ENCODE measurements around the gene GLYATL2.

The GLYATL2 gene, protein sequence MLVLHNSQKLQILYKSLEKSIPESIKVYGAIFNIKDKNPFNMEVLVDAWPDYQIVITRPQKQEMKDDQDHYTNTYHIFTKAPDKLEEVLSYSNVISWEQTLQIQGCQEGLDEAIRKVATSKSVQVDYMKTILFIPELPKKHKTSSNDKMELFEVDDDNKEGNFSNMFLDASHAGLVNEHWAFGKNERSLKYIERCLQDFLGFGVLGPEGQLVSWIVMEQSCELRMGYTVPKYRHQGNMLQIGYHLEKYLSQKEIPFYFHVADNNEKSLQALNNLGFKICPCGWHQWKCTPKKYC

DNA sequence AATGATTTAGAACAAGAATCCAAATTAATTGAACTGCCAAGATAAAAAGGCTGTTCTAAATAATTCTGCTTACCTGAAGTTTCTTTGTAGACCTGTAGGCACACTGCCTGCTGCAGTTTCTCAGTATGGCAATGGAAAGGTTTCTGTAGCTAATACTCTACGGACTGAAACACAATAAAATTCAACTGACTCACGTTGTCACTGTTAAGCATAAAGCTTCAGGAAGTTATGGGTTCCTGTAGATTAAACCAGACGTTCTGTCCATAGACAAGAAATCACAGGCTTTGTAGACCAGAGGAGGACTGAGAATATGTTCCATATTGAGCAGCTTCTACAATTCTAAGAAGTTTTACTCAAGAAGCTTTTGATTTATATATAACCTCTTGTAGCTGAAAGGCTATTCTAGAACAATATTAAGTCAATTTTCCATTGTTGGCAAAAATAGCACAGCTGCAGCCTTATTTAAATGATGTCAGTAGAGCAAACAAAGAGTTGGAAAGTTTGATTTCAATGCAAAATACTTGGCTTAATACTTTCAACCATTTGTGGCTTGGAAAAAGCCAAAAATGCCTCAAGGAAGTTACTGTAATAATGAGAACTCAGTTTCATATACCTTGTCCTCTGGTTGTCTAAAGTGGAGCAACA, at the start of gene GLYATL2:
GLYATL2 (minus strand) TSS at position 344 of the 645 bp plus-strand sequence. CDS start 5,092 bp downstream, outside the sequence.
- no peak for DNase-seq (ENCODE audit: low read depth, low spot score)

DNA sequence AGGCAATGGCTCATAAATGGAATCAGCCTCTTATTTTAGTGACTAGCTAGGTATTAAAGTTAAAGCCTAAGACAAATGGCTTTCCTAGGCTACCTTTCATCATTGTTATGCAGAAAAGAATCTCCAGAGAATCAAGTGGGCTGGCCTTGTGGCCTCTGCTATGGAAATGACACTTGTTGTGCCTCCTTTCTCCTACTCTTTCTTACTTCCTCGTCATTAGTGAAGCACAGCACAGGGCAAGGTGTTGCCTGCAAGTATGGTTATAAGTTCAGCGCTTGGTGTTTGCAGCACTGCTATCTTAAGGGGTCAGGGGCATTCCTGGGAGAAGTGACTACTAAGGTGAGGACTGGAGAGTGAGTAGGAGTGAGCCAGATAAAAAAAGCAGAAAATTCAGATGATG, 49.4 kb upstream of the GLYATL2 start:
- no peak for DNase-seq (ENCODE audit: low read depth, low spot score)

DNA sequence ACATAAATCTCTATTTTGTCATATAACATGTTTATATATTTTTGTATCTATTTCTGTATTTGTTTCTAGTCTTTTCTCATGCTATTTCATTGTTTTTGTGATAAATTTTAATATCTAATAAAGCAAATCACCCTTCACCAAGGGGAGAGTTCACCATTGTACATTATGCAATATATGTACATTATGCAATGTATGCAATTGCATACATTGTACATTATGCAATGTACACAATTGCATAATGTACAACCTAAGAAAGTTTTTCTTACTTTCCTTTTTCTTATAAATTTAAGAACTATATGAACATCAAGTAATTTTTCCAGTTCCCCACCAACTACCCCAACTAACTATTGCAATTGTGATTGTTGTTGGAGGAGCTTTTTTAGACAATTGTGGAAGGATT, 44.1 kb upstream of the GLYATL2 start:
- no peak for DNase-seq (ENCODE audit: low read depth, low spot score)

DNA sequence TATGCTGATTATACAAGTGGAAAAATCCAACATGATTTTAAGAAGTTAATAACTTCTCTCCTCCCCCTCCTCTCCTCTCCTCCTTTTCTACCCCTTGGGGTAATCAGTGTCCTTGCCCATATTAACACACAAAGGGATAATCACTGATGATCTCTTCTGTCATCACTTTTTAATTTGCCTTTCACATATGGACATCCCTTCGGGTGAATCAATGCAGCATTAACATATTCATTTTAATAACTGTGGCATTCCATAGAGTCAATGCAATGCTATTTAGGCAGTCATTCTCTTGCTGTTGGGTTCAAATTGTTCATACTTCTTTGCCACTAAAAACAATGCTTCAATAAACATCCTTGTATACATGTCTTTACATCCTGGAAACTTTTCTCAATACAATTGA, 42.9 kb upstream of the GLYATL2 start:
- no peak for DNase-seq (ENCODE audit: low read depth, low spot score)

DNA sequence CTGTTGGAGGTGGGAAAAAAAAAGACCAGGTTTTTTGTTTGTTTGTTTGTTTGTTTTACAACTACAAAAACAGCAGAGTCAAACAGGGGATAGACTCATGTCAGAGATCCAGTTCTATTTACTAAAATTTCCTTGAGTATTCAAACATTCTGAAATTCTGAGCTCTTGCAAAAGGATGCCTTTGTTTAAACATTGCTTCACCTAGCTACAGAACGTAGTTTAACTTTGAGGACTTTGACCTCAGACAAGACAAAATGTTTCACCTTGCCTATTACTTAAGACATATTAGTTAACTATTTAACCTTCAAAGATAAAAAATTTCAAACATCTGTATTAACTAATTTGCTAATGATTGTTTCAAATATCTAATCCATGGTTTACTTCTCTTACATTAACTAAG, 36.1 kb upstream of the GLYATL2 start:
- no peak for DNase-seq (ENCODE audit: low read depth, low spot score)

DNA sequence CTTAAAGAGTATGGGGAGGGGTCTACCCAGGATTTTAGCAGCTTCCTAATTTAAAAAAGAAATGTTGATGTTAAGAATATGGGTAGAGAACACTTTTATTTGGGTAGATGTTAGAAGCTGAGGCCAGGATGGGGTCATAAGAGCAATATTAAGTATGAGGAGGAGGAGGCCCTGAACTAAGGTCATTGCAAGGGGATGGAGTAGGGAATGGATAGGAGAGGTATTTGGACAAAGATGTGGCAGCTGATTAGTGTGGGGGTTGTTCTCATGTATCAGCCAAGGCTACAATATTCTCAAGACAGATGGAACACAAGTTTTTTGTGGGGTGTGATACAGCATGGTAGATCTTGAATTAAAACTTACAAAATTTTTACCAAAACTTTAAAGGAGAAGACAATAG, 35.7 kb upstream of the GLYATL2 start:
- no peak for DNase-seq (ENCODE audit: low read depth, low spot score)

DNA sequence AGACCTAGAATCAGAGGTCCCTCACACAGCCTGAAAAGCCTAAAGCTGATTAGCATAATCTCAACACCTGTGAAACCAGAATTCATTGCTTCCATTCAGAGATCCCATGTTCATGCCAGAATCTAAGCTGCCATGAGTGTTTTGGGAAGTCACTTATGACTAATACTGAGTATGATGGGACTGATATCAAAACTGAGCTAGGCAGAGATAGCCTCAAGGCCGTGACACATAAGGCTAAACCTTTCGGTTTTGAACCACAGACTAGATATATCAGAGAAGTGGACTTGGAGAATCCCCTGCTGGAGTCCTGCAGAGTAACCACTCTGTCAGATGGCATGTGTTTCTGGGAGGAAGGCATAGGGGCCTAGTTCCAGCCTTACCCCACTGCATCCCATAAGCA, 23.1 kb upstream of the GLYATL2 start:
- no peak for DNase-seq (ENCODE audit: low read depth, low spot score)

DNA sequence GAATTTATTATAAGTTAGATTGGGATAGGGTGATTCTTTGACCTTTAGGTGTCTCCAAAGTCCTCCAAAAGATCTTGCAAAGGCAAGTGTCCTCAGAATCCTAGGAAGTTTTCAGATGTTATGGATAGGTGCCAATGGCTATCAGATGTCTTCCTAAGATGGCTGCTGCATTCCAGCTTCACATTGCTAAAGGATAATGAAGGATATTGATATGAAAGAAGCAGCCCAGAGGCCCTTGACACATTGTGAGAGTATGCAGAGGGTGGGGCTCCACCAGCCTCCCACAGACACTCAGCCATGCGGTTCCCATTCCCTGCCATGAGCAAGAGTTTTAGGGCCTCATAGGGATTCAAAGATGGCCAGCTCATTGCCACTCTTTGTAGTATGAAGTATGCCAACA, 22.3 kb upstream of the GLYATL2 start:
- no peak for DNase-seq (ENCODE audit: low read depth, low spot score)

DNA sequence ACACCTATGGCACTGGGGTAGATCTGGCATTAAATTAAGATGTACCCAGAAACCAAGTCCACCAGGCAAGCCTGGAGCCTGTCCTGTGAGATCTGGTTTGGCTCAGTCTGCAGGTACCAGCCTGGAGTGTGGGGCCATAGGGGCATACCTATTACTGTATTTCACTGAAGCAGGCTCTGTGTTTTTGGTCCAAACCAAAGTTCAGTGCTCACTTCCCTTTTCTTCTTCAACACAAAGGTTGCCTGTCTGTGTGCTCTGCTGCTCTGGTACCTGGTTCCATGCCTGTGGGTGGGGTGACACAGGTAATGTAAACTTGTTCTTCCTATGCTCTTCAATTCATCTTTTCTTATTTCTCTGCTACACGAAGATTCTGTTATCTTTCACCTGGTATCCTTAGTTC, 19.8 kb upstream of the GLYATL2 start:
- DNase-seq (ENCODE audit: low read depth, low spot score): no peak

DNA sequence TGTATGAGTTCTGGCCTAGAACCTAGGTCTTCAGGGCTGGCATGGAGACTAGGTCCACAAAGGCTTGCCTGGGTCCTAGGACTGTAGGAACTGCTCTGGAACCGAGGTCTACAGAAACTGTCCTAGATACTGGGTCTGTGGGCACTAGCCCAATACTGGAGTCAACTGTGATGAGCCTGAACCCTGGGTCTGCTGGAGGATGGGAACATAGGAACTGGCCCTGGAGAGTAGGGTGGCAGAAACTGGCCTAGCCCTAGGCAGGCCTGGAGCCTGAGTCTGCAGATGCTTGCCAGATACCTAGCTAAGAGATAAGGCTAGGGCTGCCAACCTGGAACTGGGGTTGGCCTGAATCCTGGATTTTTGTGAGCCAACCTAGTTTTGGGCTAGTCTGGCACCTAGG, 19.2 kb upstream of the GLYATL2 start:
- DNase-seq (ENCODE audit: low read depth, low spot score): no peak

DNA sequence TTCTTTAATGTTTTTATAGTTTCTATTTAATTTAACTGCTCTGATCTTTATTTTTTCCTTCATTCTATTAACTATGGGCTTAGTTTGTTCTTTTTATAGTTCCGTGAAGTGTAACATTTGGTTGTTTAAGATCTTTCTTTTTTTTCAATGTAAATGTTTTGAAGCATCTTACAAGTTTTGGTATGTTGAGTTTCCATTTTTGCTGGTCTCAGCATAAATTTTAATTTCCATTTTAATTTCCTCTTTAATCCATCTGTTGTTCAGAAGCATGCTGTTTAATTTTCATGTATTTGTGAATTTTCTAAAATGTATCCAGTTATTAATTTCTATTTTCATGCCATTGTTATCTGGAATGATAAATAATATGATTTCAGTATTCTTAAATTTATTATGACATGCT, 17.0 kb upstream of the GLYATL2 start:
- no peak for DNase-seq (ENCODE audit: low read depth, low spot score)

DNA sequence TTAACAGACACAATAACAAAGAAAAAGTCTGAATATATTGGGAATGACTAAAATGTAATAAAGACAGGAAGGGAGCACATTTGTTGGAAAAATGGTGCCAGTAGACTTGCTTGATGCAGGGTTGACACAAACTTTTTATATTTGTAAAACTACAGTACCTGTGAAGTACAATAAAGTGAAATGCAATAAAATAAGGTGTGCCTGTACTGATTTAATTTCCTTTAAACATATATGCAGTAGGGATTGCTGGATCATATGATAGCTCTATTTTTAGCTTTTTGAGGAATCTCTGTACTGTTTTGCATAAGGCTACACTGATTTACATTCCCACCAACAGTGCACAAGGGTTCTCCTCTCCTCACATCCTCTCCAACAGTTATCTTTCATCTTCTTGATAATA, 12.3 kb upstream of the GLYATL2 start:
- no peak for DNase-seq (ENCODE audit: low read depth, low spot score)

DNA sequence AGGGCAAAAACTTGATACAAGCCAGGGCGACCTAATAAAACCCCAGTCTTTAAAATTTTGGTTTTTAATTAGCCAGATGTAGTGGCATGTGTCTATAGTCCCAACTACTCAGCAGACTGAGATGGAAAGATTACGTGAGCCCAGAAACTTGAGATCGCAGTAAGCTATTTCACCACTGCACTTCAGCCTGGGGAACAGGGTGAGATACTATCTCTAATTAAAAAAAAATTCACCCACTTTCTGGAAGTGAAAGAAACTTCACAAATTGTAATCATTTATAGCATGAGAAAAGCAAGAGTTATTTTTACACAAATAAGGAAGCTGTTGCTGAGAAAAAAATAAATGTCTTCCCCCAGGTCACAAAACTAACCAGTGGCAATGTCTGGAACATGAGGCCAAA, 882 bp upstream of the GLYATL2 start:
- no peak for DNase-seq (ENCODE audit: low read depth, low spot score)

DNA sequence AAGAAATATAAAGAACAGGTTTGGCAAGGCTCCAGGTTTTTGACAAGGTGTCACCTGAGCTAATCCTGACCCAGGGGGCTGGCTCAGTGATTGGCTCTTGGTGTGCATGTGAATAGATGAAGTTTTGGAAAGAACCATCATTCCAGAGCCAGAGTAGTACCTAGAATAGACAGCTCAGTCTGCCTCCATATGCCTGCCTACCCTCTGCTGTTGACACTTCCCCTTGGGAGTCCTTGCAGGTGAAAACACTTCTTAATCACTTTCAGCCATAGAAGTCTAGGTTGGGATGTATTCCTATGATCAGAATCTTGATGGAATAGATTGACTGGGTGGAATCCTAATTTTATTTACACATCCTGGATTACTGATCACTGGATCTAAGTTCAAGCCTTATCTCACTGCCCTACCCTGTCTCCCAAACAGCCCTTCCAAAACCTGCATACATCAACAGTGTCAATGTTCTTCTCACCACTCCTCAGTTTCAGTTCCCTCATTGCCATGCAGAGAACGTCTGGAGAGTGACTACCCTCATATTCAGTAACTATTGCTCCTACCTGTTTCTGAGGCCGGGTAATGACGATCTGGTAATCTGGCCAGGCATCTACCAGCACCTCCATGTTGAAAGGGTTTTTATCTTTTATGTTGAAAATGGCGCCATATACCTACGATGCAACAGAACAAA, 6.7 kb downstream of the GLYATL2 start:
- DNase-seq (ENCODE audit: low read depth, low spot score): no peak

DNA sequence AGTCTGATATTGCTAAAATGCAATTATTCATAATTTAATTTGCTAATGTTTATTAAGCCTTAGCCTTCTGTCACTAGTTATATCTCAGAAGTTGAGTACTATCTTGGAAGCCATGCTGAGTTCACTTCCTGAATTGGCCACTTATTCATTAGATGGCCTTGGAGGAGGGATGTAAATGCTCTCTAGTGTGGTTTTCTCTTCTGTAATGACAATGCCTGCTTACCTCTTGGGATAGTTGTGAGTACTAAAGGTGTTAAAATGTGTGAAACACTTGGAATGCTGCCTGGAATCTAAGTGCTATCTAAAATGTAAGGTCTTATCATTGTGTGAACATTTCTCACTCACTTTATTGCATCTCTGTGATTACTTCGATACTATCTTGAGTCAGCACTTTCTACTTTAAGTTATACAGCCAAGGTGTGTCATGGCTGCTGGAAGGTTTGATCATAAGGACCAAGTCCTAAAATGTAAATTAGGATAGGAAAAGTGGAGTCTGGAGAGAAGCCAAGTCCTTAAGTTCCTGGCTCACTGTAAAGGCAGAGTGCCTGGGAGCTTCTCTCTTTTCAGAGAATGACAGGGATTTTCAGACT, 12.4 kb downstream of the GLYATL2 start:
- no peak for DNase-seq (ENCODE audit: low read depth, low spot score)

DNA sequence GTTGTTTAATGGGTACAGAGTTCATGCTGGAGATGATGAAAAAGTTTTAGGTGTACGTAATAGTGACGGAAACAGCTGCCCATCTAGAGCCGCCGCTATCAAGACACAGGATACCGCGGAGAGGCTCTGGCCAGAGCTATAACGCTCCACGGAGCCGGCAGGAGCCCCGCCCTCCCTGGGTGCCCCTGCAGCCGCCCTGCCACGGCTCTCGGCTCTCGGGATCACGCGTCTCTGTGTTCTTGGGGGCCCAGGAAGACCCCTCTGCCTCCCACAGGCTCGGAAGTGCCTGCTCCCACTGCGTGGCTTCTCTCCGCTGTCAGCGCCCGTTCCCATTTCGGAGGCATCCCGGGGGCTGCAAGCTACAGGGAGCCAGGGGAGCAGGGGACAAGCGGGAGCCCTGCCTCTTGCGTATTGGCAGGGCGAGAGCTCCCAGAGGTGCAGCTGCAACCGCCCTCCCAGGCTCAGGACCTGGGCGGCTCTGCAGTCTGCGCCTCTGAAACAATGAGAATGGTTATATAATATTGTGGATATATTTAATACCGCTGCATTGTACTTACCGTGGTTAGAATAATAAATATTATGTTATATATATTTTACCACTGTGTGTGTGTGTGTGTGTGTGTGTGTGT, 13.7 kb downstream of the GLYATL2 start:
- DNase-seq (ENCODE audit: low read depth, low spot score): no peak

DNA sequence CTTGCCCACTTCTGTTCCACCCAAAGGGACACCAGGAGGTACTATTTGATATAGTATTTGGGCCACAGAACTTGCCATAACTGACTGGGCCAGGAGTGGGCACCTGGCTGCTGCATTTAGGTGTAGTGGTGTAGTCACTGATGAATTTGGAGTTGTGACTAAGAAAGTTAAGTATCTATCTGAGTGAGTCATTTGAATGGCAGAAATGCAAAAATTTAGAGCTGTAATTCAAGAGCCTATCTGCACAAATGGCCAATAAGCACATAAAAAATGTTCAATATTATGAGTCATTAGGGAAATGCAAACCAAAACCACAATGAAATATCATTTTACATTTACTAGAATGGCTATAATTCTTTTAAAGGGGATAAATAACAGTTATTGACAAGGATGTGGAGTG, 14.7 kb downstream of the GLYATL2 start:
- no peak for DNase-seq (ENCODE audit: low read depth, low spot score)

DNA sequence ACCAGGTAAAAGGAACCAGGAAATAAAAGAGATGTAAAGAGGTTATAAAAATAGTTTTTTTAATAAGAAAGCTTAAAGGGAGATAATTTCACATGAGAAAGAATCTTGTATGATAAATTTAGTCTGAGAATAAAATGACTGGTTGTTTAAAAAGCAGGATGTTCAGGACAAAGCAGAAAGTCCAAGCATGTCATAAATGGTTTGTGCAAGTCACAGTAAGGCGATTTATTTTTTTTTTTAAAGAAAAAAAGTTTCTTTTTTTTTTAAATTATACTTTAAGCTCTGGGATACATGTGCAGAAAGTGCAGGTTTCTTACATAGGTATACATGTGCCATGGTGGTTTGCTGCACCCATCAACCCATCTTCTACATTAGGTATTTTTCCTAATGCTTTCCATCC, 30.8 kb downstream of the GLYATL2 start:
- DNase-seq (ENCODE audit: low read depth, low spot score): no peak

DNA sequence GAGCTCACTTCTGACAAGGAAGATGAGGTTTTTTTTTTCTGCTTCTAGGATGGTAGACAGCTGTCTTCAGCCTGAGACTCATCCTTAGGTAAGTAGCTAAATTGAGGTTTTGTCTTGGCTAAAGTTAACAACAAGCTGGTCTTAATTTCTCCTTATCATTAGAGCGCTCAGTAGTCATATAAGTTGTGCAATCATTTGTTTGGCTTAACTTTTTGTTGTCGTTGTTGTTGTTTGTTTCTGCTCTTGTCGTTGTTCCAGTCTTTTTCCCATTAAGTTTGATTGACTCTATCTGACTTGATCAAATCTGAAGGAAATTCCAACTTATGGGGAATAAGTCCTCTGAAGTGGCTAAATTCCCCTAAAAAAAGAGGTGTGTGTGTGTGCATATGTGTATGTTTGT, 33.0 kb downstream of the GLYATL2 start:
- no peak for DNase-seq (ENCODE audit: low read depth, low spot score)

DNA sequence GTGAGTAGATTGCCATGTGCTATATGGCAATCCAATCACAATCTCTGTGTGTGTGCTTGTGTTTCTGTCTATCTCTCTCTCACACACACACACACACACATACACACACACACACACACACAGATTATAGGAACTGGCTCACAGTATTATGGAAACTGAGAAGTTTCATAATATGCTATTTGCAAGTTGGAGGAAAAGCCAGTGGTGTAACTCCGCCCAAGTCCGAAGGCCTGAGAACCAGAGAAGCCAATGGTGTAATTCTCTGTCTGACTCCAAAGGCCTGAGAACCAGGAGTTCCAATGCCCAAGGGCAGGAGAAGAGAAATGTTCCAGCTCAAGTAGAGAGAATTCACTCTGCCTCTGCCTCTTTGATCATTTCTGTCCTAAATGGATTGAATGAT, 37.2 kb downstream of the GLYATL2 start:
- DNase-seq (ENCODE audit: low read depth, low spot score): no peak

DNA sequence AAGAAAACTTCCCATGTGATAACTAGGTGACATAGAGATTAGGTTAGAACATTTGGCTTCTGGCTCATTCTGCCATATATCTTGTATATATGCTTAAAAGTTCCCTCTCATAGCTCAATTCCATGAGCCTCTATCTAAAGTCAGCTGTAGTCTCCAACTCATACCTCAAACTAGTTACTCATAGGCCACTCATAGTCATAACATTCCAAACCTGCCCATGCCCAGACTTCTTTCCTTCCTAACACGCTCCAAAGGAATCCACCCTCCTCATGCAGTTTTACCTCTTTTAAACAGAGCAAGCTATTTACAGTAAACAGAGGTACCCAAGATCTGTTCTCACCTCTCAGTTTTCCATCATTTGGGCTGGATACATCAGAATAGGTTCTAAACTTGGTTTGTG, 39.4 kb downstream of the GLYATL2 start:
- no peak for DNase-seq (ENCODE audit: low read depth, low spot score)

DNA sequence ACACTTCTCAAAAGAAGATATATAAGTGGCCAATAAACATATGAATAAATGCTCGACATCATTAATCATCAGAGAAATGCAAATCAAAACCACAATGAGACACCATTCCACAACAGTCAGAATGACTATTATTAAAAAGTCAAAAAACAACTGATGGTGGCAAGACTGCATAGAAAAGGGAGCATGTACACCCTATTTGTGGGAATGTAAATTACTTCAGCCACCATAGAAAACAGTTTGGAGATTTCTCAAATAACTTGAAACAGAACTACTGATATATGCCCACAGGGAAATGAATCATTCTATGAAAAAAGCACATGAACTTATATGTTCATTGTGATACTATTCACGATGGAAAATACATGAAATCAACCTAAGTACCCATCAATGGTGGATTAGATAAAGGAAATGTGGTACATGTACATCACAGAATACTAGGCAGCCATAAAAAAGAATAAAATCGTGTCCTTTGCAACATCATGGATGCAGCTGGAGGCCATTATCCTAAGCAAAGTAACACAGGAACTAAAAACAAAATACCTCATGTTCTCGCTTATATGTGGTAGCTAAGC, 42.4 kb downstream of the GLYATL2 start:
- no peak for DNase-seq (ENCODE audit: low read depth, low spot score)

Measured in activated naive CD8-positive, alpha-beta T cell treated with anti-CD3 and anti-CD28 coated beads, Interleukin-2, amount 50 U/mL, for 16 hours (primary cell).